IPS-NIHi7 (cell line): ENCODE results near the gene TRIM54.
A peak's percentile ranks its signal among the peaks of the same experiment; 100 is the strongest.

ENCODE experiments used
- DNase-seq: peaks from one replicate; pipeline ENCODE4 v3.0.0; 2012; ENCODE audit warnings: mixed read lengths; ENCODE audit errors: extremely low spot score

The TRIM54 gene, protein sequence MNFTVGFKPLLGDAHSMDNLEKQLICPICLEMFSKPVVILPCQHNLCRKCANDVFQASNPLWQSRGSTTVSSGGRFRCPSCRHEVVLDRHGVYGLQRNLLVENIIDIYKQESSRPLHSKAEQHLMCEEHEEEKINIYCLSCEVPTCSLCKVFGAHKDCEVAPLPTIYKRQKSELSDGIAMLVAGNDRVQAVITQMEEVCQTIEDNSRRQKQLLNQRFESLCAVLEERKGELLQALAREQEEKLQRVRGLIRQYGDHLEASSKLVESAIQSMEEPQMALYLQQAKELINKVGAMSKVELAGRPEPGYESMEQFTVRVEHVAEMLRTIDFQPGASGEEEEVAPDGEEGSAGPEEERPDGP

DNA sequence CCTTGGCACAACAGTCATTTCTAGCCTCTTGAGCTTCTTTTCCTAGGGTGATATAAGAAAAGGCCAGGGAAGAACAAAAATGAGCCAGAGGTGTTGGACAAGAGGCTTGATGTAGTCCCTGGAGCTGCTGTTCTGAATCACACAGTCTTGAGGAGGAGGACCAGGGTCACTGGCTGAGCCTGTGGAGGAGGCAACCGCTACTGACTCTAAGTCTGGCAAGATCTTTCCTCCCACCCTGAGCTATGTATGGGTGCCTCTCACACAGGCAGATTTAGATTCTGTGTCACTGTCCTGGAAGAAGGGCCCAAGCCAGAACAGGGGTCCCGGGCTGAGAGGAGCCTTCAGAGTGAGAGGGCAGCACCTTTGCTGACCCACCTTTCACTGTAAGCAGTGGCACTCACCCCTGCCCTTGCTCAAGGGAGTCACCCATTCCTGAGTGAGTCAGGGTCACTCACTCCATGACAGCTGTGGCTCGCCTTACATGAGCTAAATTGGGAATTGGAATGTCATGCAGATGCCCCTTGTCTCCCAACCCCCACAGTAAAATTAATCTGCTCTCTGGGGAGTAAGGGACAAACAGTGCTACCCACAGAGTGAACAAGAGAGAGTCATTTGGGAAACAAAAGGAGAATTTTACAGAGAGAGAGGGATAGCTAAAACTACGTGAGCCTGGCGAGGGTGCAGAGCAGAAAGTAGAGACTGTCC is at the start of gene TRIM54:
TSS of gene TRIM54 (plus strand) at position 575 of the 705 bp plus-strand sequence. CDS start 303 bp downstream, outside the sequence.
- DNase-seq, result no peak

DNA sequence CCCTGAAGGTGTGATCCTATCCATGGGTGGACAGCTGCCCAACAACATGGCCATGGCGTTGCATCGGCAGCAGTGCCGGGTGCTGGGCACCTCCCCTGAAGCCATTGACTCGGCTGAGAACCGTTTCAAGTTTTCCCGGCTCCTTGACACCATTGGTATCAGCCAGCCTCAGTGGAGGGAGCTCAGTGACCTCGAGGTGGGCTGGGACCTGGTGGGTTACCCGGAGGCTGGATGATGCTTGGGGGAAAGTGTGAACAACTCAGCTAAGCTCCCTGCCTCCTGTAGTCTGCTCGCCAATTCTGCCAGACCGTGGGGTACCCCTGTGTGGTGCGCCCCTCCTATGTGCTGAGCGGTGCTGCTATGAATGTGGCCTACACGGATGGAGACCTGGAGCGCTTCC is 48.9 kb upstream of the TRIM54 start:
- no peak for DNase-seq

DNA sequence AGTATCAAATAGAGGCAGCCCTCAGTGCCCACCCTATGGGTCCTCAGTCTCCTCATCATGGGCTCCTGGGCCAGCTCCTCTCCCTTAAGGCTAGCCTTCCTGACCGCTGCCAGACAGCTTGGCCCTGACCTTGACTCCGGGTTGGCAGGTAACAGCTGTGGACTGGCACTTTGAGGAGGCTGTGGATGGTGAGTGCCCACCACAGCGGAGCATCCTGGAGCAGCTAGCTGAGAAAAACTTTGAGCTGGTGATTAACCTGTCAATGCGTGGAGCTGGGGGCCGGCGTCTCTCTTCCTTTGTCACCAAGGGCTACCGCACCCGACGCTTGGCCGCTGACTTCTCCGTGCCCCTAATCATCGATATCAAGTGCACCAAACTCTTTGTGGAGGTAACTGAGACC is 46.1 kb upstream of the TRIM54 start:
- no peak for DNase-seq

DNA sequence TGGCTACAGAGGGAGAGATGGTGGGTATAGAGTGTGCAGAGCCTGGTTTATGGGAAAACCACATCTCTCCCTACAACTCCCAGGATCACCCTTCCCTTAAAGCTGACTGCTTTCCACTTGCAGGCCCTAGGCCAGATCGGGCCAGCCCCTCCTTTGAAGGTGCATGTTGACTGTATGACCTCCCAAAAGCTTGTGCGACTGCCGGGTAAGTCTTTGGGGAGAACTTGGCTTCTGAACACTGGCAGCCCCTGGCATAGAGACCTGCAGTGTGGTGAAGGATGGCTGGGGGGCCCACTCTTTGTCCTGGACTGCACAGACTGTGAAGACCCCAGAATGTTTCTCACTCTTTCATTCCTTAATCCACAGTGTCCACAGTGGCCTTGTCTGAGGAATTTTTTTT is 45.6 kb upstream of the TRIM54 start:
- no peak for DNase-seq

DNA sequence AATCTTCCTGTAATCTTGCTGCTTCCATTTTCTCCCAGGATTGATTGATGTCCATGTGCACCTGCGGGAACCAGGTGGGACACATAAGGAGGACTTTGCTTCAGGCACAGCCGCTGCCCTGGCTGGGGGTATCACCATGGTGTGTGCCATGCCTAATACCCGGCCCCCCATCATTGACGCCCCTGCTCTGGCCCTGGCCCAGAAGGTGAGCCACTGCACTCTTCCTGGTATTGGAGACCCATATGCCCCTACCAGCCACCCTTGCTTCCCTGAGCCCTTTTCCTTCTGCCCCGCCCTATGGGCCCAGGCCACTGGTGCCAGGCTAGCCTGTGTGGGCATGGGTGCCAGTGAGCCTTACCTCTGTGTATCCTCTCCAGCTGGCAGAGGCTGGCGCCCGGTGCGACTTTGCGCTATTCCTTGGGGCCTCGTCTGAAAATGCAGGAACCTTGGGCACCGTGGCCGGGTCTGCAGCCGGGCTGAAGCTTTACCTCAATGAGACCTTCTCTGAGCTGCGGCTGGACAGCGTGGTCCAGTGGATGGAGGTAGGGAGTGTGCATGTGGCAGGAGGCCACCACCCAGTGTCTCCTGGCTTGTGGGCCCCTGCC is 44.8 kb upstream of the TRIM54 start:
- no peak for DNase-seq

DNA sequence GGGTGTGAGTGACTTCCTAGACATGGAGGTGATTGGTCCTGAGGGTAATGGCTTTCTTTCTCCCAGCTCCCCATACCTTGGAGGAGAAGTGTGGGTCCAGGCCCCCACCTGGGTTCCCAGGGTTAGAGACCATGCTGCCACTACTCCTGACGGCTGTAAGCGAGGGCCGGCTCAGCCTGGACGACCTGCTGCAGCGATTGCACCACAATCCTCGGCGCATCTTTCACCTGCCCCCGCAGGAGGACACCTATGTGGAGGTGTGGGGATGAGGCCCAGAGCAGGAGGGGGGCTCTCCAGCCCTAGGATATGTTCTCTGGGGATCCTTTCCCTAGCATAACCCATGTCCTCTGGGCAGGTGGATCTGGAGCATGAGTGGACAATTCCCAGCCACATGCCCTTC is 43.3 kb upstream of the TRIM54 start:
- DNase-seq, result no peak

DNA sequence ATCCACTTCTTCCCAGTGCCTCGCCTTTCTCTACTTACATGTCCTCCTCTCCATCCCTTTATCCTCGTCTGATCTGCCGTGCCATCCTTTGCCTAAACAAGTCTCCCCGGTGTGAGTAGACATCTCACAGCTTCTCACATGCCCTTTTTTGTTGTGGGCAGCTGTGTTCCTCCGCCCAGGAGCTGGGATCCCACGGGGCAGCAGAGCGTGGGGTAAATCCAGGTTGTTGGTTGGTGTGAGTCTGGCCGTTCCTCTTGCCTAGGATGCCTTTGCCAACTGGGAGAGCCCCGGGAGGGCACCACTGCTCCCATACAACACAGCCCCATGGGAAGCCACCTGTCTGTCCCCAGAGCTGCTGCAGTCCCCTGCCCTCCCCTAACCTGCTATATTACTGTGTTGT is 41.8 kb upstream of the TRIM54 start:
- no peak for DNase-seq

DNA sequence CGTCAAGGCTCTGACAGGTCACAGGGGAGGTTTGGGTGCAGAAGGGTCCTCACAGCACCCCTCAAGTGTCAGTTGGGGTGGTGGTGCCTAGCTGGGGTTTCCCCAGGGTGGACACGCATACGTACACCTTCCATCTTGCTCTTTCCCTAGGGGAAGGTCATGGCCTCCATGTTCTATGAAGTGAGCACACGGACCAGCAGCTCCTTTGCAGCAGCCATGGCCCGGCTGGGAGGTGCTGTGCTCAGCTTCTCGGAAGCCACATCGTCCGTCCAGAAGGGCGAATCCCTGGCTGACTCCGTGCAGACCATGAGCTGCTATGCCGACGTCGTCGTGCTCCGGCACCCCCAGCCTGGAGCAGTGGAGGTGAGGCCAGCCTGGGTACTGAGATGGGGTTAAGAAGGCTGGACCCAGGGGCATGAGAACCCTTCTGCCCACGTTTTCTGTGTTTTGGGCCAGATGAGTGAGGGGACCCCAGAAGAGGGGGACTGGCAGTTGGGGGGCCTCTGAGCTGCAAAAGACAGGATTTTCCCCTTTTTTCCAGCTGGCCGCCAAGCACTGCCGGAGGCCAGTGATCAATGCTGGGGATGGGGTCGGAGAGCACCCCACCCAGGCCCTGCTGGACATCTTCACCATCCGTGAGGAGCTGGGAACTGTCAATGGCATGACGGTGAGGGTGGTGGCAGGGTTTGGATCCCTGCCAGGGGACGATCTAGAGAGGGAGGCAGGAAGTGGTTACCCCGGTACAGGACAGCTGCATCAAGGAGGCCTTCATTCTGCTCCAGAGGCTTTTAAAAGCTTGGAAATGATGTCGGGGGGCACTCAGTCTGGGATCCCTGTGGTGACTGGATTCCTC is 40.2 kb upstream of the TRIM54 start:
- no peak for DNase-seq

DNA sequence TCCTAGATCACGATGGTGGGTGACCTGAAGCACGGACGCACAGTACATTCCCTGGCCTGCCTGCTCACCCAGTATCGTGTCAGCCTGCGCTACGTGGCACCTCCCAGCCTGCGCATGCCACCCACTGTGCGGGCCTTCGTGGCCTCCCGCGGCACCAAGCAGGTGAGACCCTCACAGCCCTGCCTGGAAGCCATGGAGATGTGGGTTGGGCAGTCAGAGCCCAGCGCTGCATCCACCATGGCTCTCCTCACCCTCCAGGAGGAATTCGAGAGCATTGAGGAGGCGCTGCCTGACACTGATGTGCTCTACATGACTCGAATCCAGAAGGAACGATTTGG is 39.6 kb upstream of the TRIM54 start:
- DNase-seq, result no peak

DNA sequence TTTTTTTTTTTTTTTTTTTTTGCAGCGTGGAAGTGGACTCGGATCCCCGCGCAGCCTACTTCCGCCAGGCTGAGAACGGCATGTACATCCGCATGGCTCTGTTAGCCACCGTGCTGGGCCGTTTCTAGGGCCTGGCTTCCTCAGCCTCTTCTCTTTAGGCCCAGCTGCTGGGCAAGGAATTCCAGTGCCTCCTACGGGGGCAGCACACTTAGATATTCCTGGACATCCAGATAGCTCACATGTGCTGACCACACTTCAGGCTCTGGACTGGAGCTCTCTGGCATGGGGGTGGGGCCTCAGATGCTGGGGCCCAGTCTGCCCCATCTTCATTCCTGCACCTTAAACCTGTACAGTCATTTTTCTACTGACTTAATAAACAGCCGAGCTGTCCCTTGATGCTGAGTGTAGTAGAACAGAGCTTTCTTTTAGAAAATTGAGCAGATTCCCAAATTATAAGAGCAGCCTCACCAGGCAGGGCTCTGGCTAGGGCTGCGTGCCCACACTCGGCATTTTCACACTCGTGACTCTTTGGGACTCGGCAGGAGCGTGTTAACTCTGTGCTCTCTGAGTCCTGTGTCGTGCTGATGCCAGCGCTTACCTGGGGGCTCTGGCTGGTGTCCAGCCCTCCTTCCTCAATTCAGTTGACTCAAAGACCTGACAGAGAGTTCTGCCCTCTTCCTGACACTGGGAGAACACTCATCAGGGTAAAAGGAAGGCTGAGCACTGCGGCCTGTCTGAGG is 38.7 kb upstream of the TRIM54 start:
- DNase-seq, result no peak

DNA sequence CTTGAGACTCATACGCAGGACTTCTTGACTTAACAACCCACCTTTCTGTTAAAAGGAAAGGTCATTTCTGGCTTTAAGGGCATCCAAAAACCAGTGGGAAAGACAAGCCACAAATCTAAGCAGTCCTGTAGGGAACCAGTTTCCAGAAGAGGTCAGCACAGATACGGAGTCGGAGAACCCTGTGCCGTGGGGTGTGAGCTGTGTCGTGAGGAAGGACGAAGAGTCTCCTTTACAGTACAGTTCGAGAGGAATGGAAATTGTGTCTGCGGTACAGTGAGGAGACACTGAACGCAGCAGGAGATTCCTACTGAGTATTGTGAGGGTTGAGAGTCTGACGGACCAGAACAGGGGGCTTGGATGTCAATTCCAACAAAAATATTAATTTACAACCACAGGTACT is 37.1 kb upstream of the TRIM54 start:
- no peak for DNase-seq

DNA sequence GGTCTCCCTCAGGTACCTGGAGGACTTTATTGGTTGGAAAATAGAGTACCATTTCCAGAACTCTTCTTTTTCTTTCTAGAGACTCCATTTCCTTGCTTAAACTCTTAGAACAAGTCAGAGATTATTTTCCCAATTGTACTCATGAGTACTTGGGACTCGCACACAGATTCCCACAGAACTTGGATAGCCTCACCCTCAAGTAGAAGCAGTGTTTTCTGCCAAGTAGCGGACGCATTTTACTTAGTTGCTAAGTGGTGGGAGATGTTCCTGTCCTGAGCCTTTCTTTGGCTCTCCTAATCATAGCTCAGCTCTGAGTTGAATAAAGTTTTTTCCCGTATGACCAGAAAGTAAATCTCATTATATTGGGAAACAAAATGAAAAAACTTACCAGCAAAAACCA is 36.6 kb upstream of the TRIM54 start:
- no peak for DNase-seq

DNA sequence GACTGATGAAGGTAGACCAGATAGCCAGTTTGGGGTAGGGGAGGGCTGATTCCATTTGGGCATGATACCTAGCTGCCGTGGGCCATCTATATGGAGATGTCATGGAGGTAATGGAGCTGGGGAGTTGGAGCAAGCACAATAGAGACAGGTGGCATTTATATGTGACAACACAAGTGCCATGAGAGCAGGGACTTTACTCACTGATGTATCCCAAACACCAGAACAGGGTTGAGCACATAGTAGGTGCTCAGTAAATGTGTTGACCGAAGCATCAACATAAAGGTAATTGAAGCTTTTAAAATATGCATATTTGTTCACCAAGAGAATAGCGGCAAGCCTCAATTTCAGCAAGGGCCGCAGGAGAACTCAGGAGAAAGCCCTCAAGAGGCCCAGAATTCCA is 34.3 kb upstream of the TRIM54 start:
- DNase-seq, result no peak

DNA sequence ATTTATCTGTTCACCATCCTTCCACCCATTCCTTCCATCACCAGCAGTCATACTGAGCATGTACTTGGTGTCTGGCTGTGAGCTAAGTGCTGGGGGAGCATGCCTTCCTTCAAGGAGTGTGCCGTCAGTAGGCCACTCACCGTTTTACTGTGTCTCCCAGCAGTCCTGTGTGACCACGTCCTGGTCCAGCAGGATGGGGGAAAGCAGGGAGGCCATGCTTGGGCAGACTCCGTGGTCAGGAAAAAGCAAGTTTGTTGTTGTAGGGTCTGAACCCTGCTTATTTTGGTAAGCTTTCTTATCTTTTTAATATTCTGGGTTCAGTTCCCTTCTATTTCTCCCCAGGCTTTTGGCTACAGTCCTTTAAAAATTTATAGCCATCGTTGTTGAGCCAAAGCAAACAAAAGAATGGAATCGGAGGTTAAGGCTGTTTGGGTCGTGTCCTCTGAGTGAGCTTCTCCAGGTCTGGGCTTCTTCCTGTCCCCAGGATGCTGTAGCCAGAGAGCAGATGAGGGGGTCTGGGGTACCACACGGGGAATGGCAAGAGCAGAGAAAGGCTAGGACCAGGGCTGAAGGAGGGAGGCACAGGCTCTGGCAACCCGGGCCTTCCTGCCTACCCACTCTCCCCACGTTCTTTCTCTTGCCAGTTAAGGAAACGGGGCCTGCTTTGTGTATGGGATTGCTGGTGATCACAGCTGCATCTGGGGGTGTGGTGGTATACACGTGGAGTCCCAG is 32.9 kb upstream of the TRIM54 start:
- DNase-seq, result no peak

DNA sequence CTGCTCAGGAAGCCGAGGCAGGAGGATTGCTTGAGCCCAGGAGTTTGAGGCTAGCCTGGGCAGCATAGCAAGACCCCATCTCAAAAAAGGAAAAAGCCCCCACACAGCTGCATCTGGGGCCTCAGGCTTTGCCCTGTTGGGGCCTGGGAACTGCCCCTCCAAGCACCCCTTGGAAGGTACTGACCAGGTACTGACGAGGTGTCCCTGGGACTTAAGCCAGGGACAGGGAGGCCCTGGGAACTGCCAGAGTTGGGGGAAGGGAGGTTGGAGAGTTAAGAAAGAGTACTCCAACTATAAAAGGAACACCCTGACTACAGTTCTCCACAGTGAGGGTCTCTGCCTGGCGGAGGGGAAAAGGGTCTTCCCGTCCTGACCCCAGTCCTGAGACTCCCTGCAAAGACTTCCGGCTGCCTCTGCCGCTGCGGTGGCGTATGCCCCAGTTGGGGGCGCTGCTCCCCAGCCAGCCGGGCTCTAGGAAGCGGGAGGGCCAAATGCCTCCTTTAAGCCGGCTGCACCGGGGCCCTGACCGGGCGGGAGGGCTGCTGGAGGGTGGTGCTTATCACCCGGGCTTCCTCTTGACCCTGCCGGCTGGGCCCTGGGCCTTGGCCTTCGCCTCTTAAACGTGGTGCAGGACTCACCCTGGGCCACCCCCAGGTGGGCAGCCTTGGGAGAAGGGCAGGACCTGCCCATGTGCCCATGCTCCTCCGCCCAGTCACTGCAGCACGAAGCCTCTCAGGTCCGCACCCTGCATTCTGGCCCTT is 32.2 kb upstream of the TRIM54 start:
- peak; percentile 97 for DNase-seq

DNA sequence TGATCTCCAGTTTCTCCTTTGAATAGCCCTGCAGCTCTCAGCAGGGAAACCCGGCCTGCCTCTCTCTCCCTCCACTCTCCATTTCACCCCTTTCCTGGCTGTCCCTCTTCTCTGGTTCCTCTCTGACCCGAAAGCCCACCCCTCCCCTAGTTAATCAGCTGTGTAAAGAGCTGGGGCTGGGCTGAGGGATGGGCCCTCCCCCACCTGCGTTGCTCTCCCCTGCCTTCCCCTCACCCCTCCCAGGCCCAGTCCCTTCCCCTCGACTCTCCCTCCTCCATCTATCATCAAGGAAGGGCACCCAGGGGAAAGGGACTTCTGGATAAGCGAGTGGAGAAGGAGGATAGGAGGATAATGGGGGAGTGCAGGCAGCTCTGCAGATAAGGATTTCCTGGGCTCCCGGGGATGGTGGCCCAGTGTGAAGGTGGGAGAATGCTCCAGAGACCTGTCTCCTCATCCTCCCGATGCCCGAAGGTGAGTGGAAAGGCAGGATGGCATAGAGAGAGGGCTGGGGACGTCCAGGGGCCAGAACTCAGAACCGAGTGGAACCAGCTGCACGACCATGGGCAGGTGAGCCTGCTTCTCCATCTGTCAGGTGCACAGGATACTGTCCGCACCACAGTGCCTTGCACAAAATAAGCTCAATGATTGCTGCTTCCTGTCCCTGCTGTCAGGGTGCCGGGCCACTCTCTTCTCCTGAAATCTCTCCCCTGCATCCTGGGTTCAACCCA is 31.4 kb upstream of the TRIM54 start:
- DNase-seq, result peak; percentile 33

DNA sequence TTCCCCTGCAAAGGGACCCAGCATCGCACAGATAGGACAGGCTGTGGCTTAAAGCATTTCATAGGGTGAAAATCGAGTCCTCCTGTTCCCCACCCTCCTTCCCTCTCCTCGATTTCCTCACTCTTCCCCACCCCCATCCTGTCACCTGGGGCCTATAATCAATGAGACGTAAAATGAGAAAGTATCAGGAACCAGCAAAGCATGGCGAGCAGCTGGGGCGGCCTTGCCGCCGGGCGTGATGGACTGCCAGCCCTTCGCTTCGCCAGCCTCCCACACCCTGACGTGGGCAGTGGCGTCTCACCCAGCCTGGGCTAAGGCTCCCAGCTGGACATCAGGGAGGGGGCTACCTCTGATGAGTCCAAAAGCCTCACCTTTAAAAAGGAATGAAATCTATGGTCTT is 30.5 kb upstream of the TRIM54 start:
- DNase-seq, result no peak

DNA sequence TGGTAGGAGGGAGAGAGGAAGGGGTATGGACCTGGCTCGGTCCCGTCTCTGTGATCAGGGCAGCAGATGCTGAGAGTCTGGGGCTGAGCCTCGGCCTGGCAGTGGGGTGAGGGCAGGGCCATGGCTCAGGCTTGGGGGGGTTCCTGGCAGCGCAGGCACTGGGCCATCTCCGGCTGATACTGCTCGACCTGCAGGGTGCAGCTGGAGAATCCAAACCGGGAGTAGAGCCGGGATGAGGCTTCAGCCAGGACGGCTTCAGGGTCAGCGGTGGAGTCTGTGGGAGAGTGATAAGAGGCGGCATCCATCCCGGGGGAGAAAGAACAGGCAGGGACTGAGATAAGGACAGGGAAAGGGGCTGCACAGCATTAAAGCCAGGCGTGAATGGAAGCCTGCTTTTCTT is 27.0 kb upstream of the TRIM54 start:
- DNase-seq, result no peak

DNA sequence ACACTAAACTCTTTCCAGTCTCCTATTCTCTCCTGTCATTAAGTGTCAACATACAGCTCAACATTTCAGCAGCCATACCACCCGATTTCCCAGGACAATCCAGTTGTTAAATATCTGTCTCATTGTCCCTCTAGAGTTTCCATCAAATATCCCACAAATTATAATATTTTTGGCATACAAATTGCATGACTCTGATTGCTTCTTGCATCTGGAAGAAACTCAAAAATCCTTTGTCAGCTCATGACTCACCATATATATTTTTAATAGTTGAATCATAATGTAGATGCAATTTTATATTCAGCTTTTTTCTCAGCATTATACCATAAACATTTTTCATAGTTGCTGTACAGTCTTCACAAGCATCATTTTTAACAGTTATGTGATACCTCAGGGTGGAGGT is 26.6 kb upstream of the TRIM54 start:
- no peak for DNase-seq
